Astrocyte (in vitro differentiated cells and primary cell): Measurements from ENCODE around the gene KLK13.

ENCODE experiments used
- EZH2 ChIP-seq: IDR thresholded peaks from 2 replicates; pipeline ENCODE4 v1.6.1; 2012; ENCODE audit warnings: mild to moderate bottlenecking, low read length, inconsistent platforms; ENCODE audit not compliant: insufficient read depth
- TF ChIP-seq, protein P1 (sequence below): IDR thresholded peaks from 2 replicates; pipeline ENCODE4 v1.5.1; 2011; ENCODE audit warnings: low read depth, mild to moderate bottlenecking, inconsistent platforms, low read length, moderate library complexity; ENCODE audit not compliant: insufficient read depth

DNA sequence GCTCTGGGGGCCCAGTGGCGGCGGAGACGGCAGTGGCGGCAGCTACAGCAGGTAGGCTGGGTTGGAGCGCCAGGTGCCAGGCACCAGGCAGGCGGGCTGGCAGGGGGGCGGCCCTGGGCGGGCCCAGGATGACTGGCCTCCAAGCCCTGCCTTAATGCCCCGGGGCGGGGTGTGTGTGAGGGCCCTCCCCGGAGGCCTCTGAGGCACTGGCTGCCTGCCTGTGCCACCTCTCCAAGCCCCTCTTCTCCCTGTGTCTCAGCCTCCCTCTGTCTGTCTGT, 38.4 kb downstream of the KLK13 start, which contains the start of gene KLK11:
- TF ChIP-seq, protein P1, sequence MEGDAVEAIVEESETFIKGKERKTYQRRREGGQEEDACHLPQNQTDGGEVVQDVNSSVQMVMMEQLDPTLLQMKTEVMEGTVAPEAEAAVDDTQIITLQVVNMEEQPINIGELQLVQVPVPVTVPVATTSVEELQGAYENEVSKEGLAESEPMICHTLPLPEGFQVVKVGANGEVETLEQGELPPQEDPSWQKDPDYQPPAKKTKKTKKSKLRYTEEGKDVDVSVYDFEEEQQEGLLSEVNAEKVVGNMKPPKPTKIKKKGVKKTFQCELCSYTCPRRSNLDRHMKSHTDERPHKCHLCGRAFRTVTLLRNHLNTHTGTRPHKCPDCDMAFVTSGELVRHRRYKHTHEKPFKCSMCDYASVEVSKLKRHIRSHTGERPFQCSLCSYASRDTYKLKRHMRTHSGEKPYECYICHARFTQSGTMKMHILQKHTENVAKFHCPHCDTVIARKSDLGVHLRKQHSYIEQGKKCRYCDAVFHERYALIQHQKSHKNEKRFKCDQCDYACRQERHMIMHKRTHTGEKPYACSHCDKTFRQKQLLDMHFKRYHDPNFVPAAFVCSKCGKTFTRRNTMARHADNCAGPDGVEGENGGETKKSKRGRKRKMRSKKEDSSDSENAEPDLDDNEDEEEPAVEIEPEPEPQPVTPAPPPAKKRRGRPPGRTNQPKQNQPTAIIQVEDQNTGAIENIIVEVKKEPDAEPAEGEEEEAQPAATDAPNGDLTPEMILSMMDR, result no peak
- TF ChIP-seq EZH2, result no peak
